ENCODE results near the gene DNAJB12. TPM values are rescaled to one million over a fixed set of nuclear protein-coding genes. Genes with fewer than 3 reads are reported as not detected.
A peak's percentile ranks its signal among the peaks of the same experiment; 100 is the strongest.
"Not testable (repeated sequence)": the region's sequence is repeated elsewhere in the genome, so short reads cannot be mapped to it uniquely, and the experiment has no call there.

The DNAJB12 gene
- 30.2 and 32.0 TPM in 2 replicates for total RNA-seq (2014; rRNA removed; shearing (Covaris generic))
- 28.5 and 30.8 TPM in 2 replicates for polyA plus RNA-seq (2015; cell fraction: cytosol; rRNA removed)
- 16.8 and 26.4 TPM in 2 replicates for polyA plus RNA-seq (2015; cell fraction: nucleus; rRNA removed)

- peak; percentile 93 for DNase-seq (ENCODE audit: low read depth, low spot score)
- in situ Hi-C loops (cut with HindIII; ENCODE audit: low pct_unique_long_range_greater_than_20kb, low sequenced_read_pairs) = no loop called here
These were observed at the start of gene DNAJB12 for GRCh38 chr10:72354356-72355213. Gene DNAJB12 (minus strand): TSS chr10:72354919. CDS start chr10:72354897, 22 bp downstream.

- DNase-seq (ENCODE audit: low read depth, low spot score); in situ Hi-C loops (cut with HindIII; ENCODE audit: low pct_unique_long_range_greater_than_20kb, low sequenced_read_pairs): not testable (repeated sequence)
These were observed 40.9 kb upstream of the DNAJB12 start for GRCh38 chr10:72395581-72395980.

DNA sequence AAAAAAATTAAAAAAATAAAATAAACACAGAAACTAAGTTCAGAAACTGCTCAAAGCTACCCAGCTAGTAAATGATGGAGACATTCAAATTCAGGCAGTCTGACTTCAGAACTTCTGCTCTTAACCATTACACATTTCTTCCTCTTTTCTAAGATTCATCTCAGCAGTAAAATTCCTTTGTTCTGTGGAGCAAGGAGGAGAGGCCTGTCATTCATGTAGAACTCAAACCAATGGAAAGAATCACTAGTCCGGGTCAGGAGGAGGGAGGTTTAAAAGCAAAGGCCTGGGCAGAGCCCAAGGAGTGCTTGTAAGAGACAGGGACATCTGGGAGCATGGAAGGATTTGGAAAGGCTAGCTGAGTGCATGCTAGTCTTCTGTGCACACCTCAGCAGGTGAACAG, 37.9 kb upstream of the DNAJB12 start:
- DNase-seq (ENCODE audit: low read depth, low spot score) = no peak
- in situ Hi-C loops (cut with HindIII; ENCODE audit: low pct_unique_long_range_greater_than_20kb, low sequenced_read_pairs) = no loop called here

GRCh38 chr10:72390764-72391163, 36.0 kb upstream of the DNAJB12 start:
- in situ Hi-C loops (cut with HindIII; ENCODE audit: low pct_unique_long_range_greater_than_20kb, low sequenced_read_pairs) = no loop called here
- DNase-seq (ENCODE audit: low read depth, low spot score) = no peak

- no peak for DNase-seq (ENCODE audit: low read depth, low spot score)
- in situ Hi-C loops (cut with HindIII; ENCODE audit: low pct_unique_long_range_greater_than_20kb, low sequenced_read_pairs) = no loop called here
These were observed 35.0 kb upstream of the DNAJB12 start for GRCh38 chr10:72389716-72390115.

DNA sequence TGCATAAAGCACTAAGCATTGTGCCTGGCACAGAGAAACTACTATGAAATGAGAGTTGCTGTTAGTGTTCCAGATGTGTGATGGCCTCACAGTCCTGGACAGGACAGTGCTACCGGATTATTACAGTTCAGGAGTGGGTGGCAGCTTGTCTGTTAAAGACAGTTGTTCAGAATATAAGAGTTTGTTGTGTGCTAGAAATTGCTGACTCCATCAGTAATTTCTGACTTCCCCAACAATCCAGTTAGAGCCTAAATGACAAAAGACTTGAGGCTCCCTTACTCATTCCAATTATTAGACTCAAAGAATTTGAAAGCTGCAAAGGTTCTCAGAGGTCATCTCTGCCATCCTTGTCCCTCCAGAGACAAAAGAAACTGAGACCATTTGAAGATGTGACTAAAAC, 34.3 kb upstream of the DNAJB12 start:
- in situ Hi-C loops (cut with HindIII; ENCODE audit: low pct_unique_long_range_greater_than_20kb, low sequenced_read_pairs) = no loop called here
- no peak for DNase-seq (ENCODE audit: low read depth, low spot score)

- DNase-seq (ENCODE audit: low read depth, low spot score) = no peak
- in situ Hi-C loops (cut with HindIII; ENCODE audit: low pct_unique_long_range_greater_than_20kb, low sequenced_read_pairs) = no loop called here
These were observed 33.3 kb upstream of the DNAJB12 start for GRCh38 chr10:72388062-72388461.

DNA sequence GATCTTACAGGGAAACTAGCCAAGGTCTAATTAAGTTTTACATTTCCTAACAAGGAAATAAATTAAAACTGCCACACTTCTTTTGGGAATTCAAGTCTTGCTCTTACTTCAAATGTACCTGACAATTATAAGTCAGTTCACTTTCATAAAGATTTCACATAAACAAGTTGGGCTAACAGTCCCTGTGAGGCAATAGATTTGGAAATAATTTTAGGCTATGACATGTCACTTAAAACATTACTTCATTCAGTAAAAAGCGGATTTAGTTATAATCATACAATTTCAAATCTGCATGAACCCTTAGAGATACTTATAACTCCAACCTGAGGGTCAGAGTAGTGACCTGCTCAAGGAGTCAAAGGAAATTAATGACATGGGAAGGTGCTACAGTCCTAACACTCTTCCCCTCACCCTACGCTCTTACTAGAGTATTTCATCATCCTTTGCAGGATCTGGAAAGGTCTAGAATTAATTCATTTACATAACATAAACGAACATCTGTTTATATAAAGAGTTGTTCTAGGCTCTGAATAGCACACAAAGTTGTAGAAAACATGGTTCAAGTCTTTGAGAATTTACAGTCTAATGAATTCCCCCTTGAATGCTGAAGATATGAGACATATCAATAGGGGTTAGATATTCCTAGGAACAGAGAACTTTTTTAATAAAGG, 32.3 kb upstream of the DNAJB12 start:
- no peak for DNase-seq (ENCODE audit: low read depth, low spot score)
- in situ Hi-C loops (cut with HindIII; ENCODE audit: low pct_unique_long_range_greater_than_20kb, low sequenced_read_pairs) = no loop called here

- in situ Hi-C loops (cut with HindIII; ENCODE audit: low pct_unique_long_range_greater_than_20kb, low sequenced_read_pairs) = no loop called here
- DNase-seq (ENCODE audit: low read depth, low spot score) = no peak
These were observed 31.0 kb upstream of the DNAJB12 start for GRCh38 chr10:72385724-72386123.

- DNase-seq (ENCODE audit: low read depth, low spot score); in situ Hi-C loops (cut with HindIII; ENCODE audit: low pct_unique_long_range_greater_than_20kb, low sequenced_read_pairs): not testable (repeated sequence)
These were observed 30.3 kb upstream of the DNAJB12 start for GRCh38 chr10:72384982-72385381.

- DNase-seq (ENCODE audit: low read depth, low spot score) = no peak
- in situ Hi-C loops (cut with HindIII; ENCODE audit: low pct_unique_long_range_greater_than_20kb, low sequenced_read_pairs) = no loop called here
These were observed 25.1 kb upstream of the DNAJB12 start for GRCh38 chr10:72379776-72380175.

DNA sequence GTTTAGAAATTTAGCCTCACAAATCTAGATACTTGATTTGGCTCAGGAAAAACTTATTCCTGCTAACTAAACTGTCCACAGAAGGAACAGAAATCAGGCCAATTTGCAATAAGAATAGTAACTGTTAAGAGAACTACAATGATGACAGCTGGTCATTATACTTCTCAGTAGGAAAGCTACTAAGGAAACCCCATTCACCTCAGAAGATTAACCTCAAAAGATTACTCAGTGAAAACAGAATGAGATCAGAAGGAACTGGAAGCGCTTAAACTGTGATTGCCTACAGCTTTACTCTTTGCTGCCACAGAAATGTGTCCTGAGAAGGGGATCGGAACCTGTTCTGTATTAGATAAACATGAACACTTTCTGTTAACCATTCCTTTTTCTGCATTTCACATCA, 24.3 kb upstream of the DNAJB12 start:
- in situ Hi-C loops (cut with HindIII; ENCODE audit: low pct_unique_long_range_greater_than_20kb, low sequenced_read_pairs) = no loop called here
- no peak for DNase-seq (ENCODE audit: low read depth, low spot score)

- in situ Hi-C loops (cut with HindIII; ENCODE audit: low pct_unique_long_range_greater_than_20kb, low sequenced_read_pairs) = no loop called here
- DNase-seq (ENCODE audit: low read depth, low spot score) = peak; percentile 60
These were observed 20.9 kb upstream of the DNAJB12 start for GRCh38 chr10:72375585-72375984.

DNA sequence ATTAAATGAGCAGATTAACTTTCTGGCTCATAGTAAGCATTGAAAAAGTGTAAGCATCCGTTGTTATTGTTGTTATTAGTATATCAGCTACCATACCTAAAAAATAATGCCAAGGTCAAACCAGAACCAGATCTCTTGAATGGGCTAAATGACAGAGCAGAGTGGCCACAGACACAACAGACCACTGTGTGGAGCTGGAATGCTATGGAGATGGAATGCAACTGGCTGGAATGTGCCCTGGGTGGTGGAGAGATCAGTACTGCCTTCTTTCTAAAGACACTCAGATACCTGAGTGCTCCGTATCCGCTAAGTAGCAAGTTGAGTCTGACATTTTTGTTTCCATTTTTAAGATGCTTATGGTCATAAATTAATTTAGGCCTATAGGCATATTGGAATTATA, 20.5 kb upstream of the DNAJB12 start:
- in situ Hi-C loops (cut with HindIII; ENCODE audit: low pct_unique_long_range_greater_than_20kb, low sequenced_read_pairs) = no loop called here
- peak; percentile 48 for DNase-seq (ENCODE audit: low read depth, low spot score)

DNA sequence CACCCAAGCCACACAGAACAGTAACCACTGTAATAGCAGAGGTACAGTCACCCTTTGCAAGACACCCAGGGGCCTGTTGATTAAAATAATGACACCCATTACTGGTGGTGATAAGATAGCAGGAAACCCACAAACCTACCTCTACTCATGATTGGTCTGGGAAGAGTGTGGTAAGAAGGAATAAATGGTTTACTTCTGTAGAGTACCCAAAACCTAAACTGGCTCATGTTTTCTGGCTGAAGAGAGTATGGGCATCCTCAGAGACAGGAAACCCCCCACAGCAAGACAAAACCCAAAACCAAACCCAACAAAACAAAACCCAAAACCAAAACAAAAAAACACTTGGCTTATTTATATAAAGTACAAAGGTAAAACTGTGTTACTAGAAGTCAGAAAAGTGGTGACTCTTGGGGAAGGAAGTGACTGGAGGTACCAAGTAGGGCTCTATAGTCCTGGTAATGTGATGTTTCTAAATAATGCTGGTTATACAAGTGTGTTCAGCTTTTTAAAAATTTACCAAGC, 15.5 kb upstream of the DNAJB12 start:
- no peak for DNase-seq (ENCODE audit: low read depth, low spot score)
- in situ Hi-C loops (cut with HindIII; ENCODE audit: low pct_unique_long_range_greater_than_20kb, low sequenced_read_pairs) = no loop called here

DNA sequence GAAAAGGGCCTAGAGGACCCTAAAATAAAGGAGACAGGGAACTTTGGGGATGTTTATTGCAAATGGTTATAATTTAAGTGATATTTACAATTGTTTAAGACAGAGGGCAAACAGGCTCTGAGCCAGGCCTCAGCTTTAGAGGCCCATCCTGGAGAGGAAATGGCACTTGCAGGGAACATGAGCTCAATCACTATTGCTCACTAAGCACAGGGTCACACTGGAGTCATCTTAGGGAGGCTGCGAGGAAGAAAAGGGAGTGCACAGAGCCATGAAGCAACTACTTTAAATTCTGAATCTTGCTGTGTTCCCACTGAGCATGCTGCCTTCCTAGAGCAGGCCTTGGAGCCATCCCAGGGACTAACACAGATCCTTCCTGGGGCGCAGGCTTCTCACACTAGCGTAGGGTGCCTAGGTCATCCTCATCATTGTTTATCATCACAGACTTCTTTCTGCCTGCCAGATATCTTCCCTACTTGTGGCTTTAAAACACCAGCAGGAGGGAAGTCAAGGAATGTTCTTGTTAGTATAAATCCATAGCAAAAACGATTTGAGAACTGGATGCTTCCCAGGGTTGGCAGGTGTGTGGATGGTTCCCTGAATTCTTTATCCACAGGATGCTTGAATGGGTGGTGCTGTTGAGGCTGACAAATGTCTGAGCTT, 12.7 kb upstream of the DNAJB12 start:
- in situ Hi-C loops (cut with HindIII; ENCODE audit: low pct_unique_long_range_greater_than_20kb, low sequenced_read_pairs) = no loop called here
- DNase-seq (ENCODE audit: low read depth, low spot score) = no peak

GRCh38 chr10:72365106-72365895, 10.6 kb upstream of the DNAJB12 start:
- no peak for DNase-seq (ENCODE audit: low read depth, low spot score)
- in situ Hi-C loops (cut with HindIII; ENCODE audit: low pct_unique_long_range_greater_than_20kb, low sequenced_read_pairs) = no loop called here
